Colon (tissue), 2 donors: Measurements from ENCODE around the gene THRSP.
"Not testable (repeated sequence)": the region's sequence is repeated elsewhere in the genome, so short reads cannot be mapped to it uniquely, and the experiment has no call there.

Experiments
- FAIRE-seq: peaks from 2 replicates; lab custom pipeline; 2012; peaks lifted over from hg19 to GRCh38; lab: Jason Lieb, UNC
- donor health status: control.
- donor health status: control.

The THRSP gene

GRCh38 chr11:78063440-78064181 lies at the start of gene THRSP:
TSS of gene THRSP (plus strand) at chr11:78063861. CDS start at chr11:78063882, 21 bp downstream.
- FAIRE-seq: no peak

GRCh38 chr11:78014937-78015520 lies 48.6 kb upstream of the THRSP start:
- FAIRE-seq: not testable (repeated sequence)

- FAIRE-seq: no peak
These were observed 47.8 kb upstream of the THRSP start for GRCh38 chr11:78015878-78016277.

- no peak for FAIRE-seq
These were observed 43.9 kb upstream of the THRSP start for GRCh38 chr11:78019808-78020207.

- FAIRE-seq: no peak
These were observed 43.4 kb upstream of the THRSP start for GRCh38 chr11:78020246-78020645.

- no peak for FAIRE-seq
These were observed 42.0 kb upstream of the THRSP start for GRCh38 chr11:78021611-78022010.

GRCh38 chr11:78022397-78023396 lies 41.0 kb upstream of the THRSP start, which contains the start of gene KCTD14:
TSS of gene KCTD14 (minus strand) at chr11:78023276. CDS start at chr11:78023249, 27 bp downstream.
- FAIRE-seq: no peak

GRCh38 chr11:78023426-78023825 lies 40.2 kb upstream of the THRSP start:
- FAIRE-seq: no peak

- no peak for FAIRE-seq
These were observed 38.3 kb upstream of the THRSP start for GRCh38 chr11:78025378-78025777.

- FAIRE-seq: no peak
These were observed 35.9 kb upstream of the THRSP start for GRCh38 chr11:78027759-78028158.

- not testable (repeated sequence) for FAIRE-seq
These were observed 35.2 kb upstream of the THRSP start for GRCh38 chr11:78028423-78028822.

- FAIRE-seq: no peak
These were observed 33.0 kb upstream of the THRSP start for GRCh38 chr11:78030429-78031325.

- no peak for FAIRE-seq
These were observed 32.0 kb upstream of the THRSP start for GRCh38 chr11:78031629-78032028.

GRCh38 chr11:78032090-78032489 lies 31.6 kb upstream of the THRSP start:
- no peak for FAIRE-seq

- FAIRE-seq: no peak
These were observed 30.6 kb upstream of the THRSP start for GRCh38 chr11:78033040-78033439.

GRCh38 chr11:78034623-78035022 lies 29.0 kb upstream of the THRSP start:
- no peak for FAIRE-seq

GRCh38 chr11:78036313-78036712 lies 27.3 kb upstream of the THRSP start:
- FAIRE-seq: no peak

GRCh38 chr11:78037056-78037455 lies 26.6 kb upstream of the THRSP start:
- FAIRE-seq: no peak

- FAIRE-seq: no peak
These were observed 25.6 kb upstream of the THRSP start for GRCh38 chr11:78037825-78038620.

- no peak for FAIRE-seq
These were observed 24.9 kb upstream of the THRSP start for GRCh38 chr11:78038697-78039313.
